OCI-M1 (cell line): Measurements from ENCODE around the gene ZNF208.
"Not testable (repeated sequence)": the region's sequence is repeated elsewhere in the genome, so short reads cannot be mapped to it uniquely, and the experiment has no call there.

Source experiments
- DNase-seq: peaks from one replicate; lab custom pipeline; 2025; lab: John Stamatoyannopoulos, UW

ZNF208 gene

DNA sequence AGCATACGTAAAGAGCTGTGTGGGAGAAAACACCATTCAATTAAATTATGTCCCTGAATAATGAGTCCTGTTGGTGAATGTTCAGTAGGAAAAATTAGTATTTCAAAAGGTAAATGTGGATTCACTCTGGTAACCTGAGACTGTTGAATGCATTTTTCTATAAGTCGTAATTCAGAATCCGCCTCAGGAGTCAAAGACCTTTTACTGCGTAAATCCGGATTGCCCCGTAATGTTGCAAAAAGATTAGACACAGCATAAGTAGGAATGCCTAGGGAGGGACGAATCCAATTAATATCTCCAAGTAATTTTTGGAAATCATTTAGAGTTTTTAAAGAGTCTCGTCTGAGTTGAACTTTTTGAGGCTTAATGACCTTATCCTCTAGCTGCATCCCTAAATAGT, 126.0 kb downstream of the ZNF208 start:
- DNase-seq: not testable (repeated sequence)

DNA sequence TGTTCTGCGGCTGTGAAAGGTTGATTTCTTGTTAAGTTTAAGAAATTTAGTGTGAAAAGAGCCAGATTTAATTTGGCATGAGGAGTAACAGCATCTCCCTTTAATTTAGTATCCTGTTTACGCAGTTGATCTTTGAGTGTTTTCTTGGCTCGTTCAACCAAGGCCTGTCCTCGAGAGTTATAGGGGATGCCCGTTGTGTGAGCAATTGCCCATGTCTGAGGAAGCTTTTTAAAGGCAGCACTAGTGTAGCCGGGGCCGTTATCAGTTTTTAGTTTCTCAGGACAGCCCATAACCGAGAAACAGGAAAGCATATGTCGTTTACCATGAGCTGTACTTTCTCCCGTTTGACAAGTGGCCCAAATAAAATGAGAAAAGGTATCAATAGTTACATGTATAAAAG, 127.2 kb downstream of the ZNF208 start:
- no peak for DNase-seq
